NB4 (cell line): ENCODE data around the gene MED13L.

Source experiments
- DNase-seq: peaks from one replicate; pipeline ENCODE4 v3.0.0; 2010; ENCODE audit warnings: low read depth
- H3K4me3 ChIP-seq: one replicate; pipeline ENCODE4 v1.5.1; 2011; ENCODE audit warnings: mild to moderate bottlenecking, low read depth, low read length, moderate library complexity
- MYC ChIP-seq: IDR thresholded peaks from 2 replicates; pipeline ENCODE4 v1.6.1; 2011; ENCODE audit warnings: low read depth, low read length
- POLR2A ChIP-seq: IDR thresholded peaks from 2 replicates; pipeline ENCODE4 v1.6.1; 2011; ENCODE audit warnings: mild to moderate bottlenecking; ENCODE audit not compliant: insufficient read length; ENCODE audit errors: extremely low read depth
- TF ChIP-seq, protein P1 (sequence below): IDR thresholded peaks from 2 replicates; pipeline ENCODE4 v1.6.1; 2011; ENCODE audit warnings: low read depth, low read length
- TF ChIP-seq, protein P2 (sequence below): IDR thresholded peaks from one replicate; pipeline ENCODE4 v1.5.1; 2012; ENCODE audit warnings: low read depth, low read length

MED13L gene

DNA sequence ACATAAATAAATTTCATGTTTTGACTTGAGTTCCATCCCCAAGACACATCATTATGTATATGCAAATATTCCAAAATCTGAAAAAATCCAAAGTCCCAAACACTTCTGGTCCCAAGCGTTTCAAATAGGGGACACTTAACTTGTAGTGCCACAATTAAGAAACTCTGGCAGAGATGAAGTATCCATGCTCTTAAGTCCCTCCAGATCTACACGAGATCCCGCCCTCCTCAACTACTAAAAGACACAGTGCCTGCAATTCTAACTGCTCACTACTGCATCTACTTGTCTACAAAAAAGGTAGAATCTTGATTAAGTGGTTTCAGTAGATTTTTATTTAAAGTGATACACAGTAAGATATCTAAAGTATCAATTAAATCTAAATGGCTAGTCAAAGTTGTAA, 97.0 kb downstream of the MED13L start:
- TF ChIP-seq POLR2A = no peak
- TF ChIP-seq, protein P1, sequence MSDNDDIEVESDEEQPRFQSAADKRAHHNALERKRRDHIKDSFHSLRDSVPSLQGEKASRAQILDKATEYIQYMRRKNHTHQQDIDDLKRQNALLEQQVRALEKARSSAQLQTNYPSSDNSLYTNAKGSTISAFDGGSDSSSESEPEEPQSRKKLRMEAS = no peak
- TF ChIP-seq, protein P2, sequence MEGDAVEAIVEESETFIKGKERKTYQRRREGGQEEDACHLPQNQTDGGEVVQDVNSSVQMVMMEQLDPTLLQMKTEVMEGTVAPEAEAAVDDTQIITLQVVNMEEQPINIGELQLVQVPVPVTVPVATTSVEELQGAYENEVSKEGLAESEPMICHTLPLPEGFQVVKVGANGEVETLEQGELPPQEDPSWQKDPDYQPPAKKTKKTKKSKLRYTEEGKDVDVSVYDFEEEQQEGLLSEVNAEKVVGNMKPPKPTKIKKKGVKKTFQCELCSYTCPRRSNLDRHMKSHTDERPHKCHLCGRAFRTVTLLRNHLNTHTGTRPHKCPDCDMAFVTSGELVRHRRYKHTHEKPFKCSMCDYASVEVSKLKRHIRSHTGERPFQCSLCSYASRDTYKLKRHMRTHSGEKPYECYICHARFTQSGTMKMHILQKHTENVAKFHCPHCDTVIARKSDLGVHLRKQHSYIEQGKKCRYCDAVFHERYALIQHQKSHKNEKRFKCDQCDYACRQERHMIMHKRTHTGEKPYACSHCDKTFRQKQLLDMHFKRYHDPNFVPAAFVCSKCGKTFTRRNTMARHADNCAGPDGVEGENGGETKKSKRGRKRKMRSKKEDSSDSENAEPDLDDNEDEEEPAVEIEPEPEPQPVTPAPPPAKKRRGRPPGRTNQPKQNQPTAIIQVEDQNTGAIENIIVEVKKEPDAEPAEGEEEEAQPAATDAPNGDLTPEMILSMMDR = no peak
- TF ChIP-seq MYC = no peak
- no peak overlapping the region for H3K4me3 ChIP-seq
- no peak for DNase-seq

DNA sequence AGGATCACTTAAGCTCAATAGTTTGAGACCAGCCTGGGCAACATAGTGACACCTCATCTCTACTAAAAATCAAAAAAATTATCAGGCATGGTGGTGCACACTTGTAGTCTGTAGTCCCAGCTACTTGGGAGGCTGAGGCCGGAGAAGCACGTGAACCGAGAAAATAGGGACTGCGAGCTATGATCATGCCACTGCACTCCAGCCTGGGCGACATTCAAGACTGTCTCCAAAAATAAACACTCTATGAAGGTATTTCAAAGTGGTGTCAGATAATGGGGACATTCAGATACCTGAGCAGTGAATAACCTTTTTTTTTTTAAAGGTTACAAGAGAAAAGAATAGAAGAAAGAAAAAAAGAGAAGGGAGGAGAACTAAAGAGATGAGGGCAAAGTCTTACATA, 98.1 kb downstream of the MED13L start:
- no peak for TF ChIP-seq MYC
- TF ChIP-seq, protein P1 = no peak
- no peak for TF ChIP-seq POLR2A
- TF ChIP-seq, protein P2 = no peak
- no peak overlapping the region for H3K4me3 ChIP-seq

DNA sequence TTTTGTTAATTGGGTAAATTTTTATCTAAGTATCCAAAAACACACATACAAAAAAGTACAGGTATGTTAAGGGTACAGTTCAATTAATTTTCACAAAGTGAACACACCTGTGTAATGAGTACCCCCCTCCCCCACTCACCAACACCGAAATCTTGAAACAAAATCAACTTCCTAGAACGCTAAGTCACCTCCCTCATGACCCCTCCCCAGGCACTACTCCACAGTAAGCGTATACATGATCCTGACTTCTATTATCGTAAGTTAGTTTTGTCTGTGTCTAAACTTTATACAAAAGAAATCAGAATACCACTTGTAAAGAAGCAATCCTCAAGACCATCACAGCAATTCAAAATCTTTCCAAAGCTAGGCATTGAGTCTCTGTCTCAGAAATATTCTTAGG, 100.5 kb downstream of the MED13L start:
- TF ChIP-seq POLR2A = no peak
- TF ChIP-seq MYC = no peak
- TF ChIP-seq, protein P2 = no peak
- TF ChIP-seq, protein P1 = no peak
- H3K4me3 ChIP-seq = no peak overlapping the region
- DNase-seq = no peak

More for the DNA sequence above, 98.1 kb downstream of the MED13L start:
- DNase-seq = no peak

DNA sequence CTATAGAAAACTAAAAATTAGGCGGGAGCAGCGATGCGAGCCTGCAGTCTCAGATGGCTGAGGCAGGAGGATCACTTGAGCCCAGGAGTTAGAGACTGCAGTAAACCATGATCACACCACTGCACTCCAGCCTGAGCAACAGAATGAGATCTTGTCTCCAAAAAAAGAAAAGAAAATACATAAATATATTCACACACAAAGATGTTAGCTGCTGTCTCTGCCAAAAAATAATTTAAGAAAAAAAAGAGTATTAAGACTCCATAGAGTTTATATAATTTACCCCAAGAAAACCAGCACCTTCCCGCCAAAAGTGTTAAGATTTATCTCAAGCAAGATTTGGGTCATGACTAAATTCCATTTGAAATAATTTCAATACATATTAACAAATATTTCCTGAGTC, 102.6 kb downstream of the MED13L start:
- no peak for DNase-seq
- TF ChIP-seq MYC = no peak
- no peak for TF ChIP-seq POLR2A
- TF ChIP-seq, protein P2 = no peak
- TF ChIP-seq, protein P1 = no peak

DNA sequence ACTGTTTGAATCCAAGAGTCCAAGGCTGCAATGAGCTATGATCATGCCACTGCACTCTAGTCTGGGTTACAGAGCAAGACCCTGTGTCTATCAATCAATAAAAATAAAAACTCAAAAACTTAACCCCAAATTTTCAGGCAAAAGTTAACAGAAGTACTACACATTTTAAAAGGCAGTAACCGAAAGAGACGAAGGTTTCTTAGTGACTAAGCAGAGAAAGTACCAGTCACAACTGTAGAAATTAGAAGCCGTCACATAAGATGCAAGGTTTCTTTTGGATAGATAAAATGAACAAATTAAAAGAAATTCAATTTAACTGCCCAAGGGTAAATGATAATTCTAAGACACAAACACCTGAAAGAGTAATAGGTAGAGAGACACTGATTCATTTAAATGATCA, 103.5 kb downstream of the MED13L start:
- TF ChIP-seq POLR2A (no peak), MYC (no peak)
- TF ChIP-seq, protein P1 = no peak
- TF ChIP-seq, protein P2 = no peak
- DNase-seq = no peak
- no peak overlapping the region for H3K4me3 ChIP-seq

More for the DNA sequence above, 102.6 kb downstream of the MED13L start:
- H3K4me3 ChIP-seq = no peak overlapping the region
